WTC11 (cell line): ENCODE results near the gene PPP1R27.

Experiments
- CTCF ChIP-seq: fragments of 200-600 bp; IDR thresholded peaks from 2 replicates; pipeline ENCODE4 v1.8.0; 2022; ENCODE audit warnings: antibody characterized with exemption
- HMGXB4 ChIP-seq: sonication (generic); formaldehyde crosslinking; IDR thresholded peaks from 2 replicates; pipeline ENCODE4 v1.8.1; 2023; ENCODE audit warnings: mild to moderate bottlenecking, moderate library complexity, missing genetic modification reagents
- KAT7 ChIP-seq: sonication (generic); formaldehyde crosslinking; IDR thresholded peaks from 2 replicates; pipeline ENCODE4 v1.8.1; 2023; ENCODE audit warnings: missing genetic modification reagents, mild to moderate bottlenecking, borderline replicate concordance
- MAX ChIP-seq: sonication (generic); formaldehyde crosslinking; IDR thresholded peaks from 2 replicates; pipeline ENCODE4 v1.8.0; 2022; ENCODE audit warnings: mild to moderate bottlenecking, missing genetic modification reagents
- NFATC4 ChIP-seq: fragments of 250-450 bp; sonication (Bioruptor Pico); IDR thresholded peaks from 2 replicates; pipeline ENCODE4 v1.9.0; 2021; ENCODE audit warnings: mild to moderate bottlenecking

- TF ChIP-seq CTCF (no peak), NFATC4 (CRISPR knock-in tag) (no peak; the same call in 1 of the 2 replicates), KAT7 (CRISPR knock-in tag) (no peak), HMGXB4 (CRISPR knock-in tag) (no peak), MAX (CRISPR knock-in tag) (no peak)
These were observed 31.8 kb upstream of the PPP1R27 start for GRCh38 chr17:81866440-81867169.
